Left lung (tissue), 10 donors: ENCODE data around the gene ELL. TPM values are rescaled to one million over a fixed set of nuclear protein-coding genes. Genes with fewer than 3 reads are reported as not detected.

Source experiments
- ATAC-seq: fragments of 200-7000 bp; cut with Tn5 transposase; one replicate; pipeline ENCODE4 v1.9.1; 2020; ENCODE audit warnings: moderate library complexity
- DNase-seq, 4 donors: peaks; one replicate each; pipeline ENCODE4 v3.0.0-alpha.2; 2013 to 2020
- H3K27ac ChIP-seq, 2 donors: fragments of 200-600 bp; sonication (generic) in 1 of 2; one replicate each; pipeline versions ENCODE4 v1.5.0 to v1.8.0; 2020 to 2021
- H3K27me3 ChIP-seq, 2 donors: fragments of 200-600 bp; sonication (generic) in 1 of 2; one replicate each; pipeline versions ENCODE4 v1.5.0 to v1.8.0; 2020 to 2021
- H3K36me3 ChIP-seq, 2 donors: fragments of 200-600 bp; sonication (generic) in 1 of 2; one replicate each; pipeline versions ENCODE4 v1.5.0 to v1.8.0; 2020 to 2021
- H3K4me1 ChIP-seq, 2 donors: fragments of 200-600 bp; one replicate each; pipeline ENCODE4 v1.8.0; 2021
- H3K4me3 ChIP-seq, 2 donors: fragments of 200-600 bp; sonication (generic) in 1 of 2; one replicate each; pipeline versions ENCODE4 v1.5.0 to v1.8.0; 2020 to 2021; ENCODE audit warnings: mild to moderate bottlenecking in 1 of 2
- H3K9me3 ChIP-seq, 2 donors: fragments of 200-600 bp; sonication (generic) in 1 of 2; one replicate each; pipeline versions ENCODE4 v1.5.0 to v1.8.0; 2020 to 2021
- intact Hi-C, 2 donors: fragments of 100-400 bp; cut with DNase I; formaldehyde crosslinking; loops; one replicate each; pipeline versions ENCODE4 v1.11.2 to v1.14.2; 2022
- polyA plus RNA-seq, 6 donors: library from polyadenylated mRNA; unstranded; fragments of 120-200 nt; gene quantifications; one replicate each; pipeline ENCODE4 v1.2.1, GENCODE V29; 2013; ENCODE audit not compliant: insufficient read length in 6 of 6
- total RNA-seq, 2 donors: library from RNA; stranded (reverse); fragmentation: NEBNext Ultra II Directional; extraction: Animal tissue kit (Norgen Biotek cat#: 25700); gene quantifications; one replicate each; pipeline ENCODE4 v1.2.1, GENCODE V29; 2021
- TF ChIP-seq, protein P1 (sequence below), 2 donors: fragments of 200-600 bp; sonication (generic) in 1 of 2; IDR thresholded peaks; one replicate each; pipeline versions ENCODE4 v1.5.0 to v1.8.0; 2021; ENCODE audit warnings: antibody characterized with exemption in 2 of 2
- donor health status: DM: no; HTN: yes; CAD: no.
- donor health status: DM: no; HTN: no; CAD: no.

Gene ELL
- total and polyA plus RNA-seq, 8 donors: 8.5 to 22.9 (median 9.9) TPM

DNA sequence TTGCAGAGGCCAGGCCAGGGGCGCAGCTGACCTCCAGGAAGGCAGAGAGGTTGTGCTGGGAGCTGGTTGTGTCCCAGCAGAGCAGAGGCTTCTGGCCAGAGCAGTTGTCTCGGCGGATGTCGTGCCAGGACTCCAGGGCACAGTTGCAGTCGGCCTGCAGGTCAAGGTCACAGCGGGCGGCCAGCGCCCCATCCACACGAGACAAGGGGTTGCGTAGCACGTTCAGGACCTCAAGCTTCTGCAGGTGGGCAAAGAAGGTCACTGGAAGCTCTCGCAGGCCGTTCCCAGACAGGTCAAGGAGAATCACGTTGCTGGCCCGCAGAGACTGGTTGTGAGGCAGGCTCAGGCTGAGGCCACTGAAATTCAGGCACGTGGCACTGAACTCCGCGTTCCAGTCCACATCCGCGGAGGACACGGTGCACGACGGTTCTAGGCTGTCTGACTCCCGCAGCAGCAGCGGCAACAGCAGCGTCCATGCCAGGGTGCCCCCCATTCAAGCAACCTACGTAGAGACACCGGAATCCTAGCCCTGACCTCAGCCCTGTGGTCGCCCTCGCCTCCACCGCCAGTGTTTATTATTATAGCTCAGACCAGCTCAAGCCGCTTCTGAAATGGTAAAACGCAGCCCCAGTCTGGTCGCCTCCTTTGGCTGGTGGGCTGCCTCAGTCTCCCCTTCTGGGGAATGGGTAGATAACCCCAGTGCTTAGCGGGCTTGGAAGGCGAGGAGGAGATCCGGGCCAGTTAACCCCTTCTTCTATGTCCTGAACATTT lies 125.2 kb downstream of the ELL start:
- H3K9me3 ChIP-seq: no peaks in the 10 kb centered on the region
- ATAC-seq (no peak), DNase-seq (no peak)
- intact Hi-C loops: no loop called here
- peak overlapping the region in 1 of 2 donors; percentile 69 for H3K4me3 ChIP-seq
- peaks cover 0 to 16% of the 10 kb centered on the region in 2 donors for H3K36me3 ChIP-seq
- H3K27ac ChIP-seq: peak overlapping the region in 1 of 2 donors; percentile 81
- TF ChIP-seq, protein P1, sequence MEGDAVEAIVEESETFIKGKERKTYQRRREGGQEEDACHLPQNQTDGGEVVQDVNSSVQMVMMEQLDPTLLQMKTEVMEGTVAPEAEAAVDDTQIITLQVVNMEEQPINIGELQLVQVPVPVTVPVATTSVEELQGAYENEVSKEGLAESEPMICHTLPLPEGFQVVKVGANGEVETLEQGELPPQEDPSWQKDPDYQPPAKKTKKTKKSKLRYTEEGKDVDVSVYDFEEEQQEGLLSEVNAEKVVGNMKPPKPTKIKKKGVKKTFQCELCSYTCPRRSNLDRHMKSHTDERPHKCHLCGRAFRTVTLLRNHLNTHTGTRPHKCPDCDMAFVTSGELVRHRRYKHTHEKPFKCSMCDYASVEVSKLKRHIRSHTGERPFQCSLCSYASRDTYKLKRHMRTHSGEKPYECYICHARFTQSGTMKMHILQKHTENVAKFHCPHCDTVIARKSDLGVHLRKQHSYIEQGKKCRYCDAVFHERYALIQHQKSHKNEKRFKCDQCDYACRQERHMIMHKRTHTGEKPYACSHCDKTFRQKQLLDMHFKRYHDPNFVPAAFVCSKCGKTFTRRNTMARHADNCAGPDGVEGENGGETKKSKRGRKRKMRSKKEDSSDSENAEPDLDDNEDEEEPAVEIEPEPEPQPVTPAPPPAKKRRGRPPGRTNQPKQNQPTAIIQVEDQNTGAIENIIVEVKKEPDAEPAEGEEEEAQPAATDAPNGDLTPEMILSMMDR (IDR thresholded peaks at IDR 0.05): no peak
- peaks cover 0 to 80% of the 10 kb centered on the region in 2 donors for H3K4me1 ChIP-seq
- H3K27me3 ChIP-seq: peaks cover 0 to 16% of the 10 kb centered on the region in 2 donors

DNA sequence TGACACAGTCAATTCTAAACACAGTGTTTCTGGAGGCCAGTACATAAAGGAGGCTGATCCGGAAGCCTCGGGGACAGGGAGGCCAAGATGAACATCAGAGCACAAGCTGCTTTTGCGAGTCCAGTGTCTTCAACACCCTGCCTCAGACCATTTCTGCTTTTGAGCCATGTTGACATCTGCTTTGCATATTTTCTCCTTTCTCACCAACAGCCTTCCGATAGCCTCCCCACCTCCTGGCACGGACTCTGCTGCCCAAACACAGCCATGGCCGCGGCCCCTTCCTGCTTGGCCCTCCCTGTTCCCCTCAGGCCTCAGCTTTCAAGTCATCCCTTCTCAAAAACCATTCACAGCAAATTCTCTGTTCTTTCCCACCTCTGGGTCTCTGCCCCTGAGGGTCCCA lies 128.0 kb downstream of the ELL start:
- DNase-seq: peak in 1 of 4 donors; percentile 92
- TF ChIP-seq, protein P1 (IDR thresholded peaks at IDR 0.05): no peak
- Histone ChIP-seq H3K36me3 (peaks cover 0 to 44% of the 10 kb centered on the region in 2 donors), H3K4me3 (peak overlapping the region in 1 of 2 donors; percentile 69), H3K9me3 (no peaks in the 10 kb centered on the region), H3K27ac (peak overlapping the region; percentile 33 to 87), H3K4me1 (peaks cover under 1 to 80% of the 10 kb centered on the region in 2 donors), H3K27me3 (peaks cover 0 to 16% of the 10 kb centered on the region in 2 donors)
- intact Hi-C loops: no loop called here
- peak; percentile 3 for ATAC-seq

DNA sequence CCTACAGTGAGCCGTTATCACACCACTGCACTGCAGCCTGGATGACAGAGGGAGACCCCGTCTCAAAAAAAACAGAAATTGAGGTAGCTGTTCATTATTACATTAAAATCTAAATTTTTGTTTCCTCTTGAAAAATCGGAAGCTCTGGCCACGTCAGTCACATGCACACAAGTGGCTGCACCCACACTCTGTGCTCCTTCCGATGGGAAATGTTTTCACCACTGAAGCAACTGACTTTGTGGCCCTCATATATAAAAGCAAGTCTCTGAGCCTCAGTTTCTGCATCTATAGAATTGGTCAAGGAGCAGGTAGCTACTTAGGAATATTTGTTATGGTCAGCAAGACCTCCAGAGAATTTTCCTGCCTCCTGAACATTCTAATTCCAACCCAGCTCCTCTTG lies 128.9 kb downstream of the ELL start:
- peaks cover 0 to 16% of the 10 kb centered on the region in 2 donors for H3K27me3 ChIP-seq
- peak overlapping the region in 1 of 2 donors; percentile 69 for H3K4me3 ChIP-seq
- peak overlapping the region; percentile 1 to 87 for H3K27ac ChIP-seq
- ATAC-seq (peak; percentile 6), DNase-seq (no peak)
- H3K36me3 ChIP-seq: peaks cover 0 to 52% of the 10 kb centered on the region in 2 donors
- H3K4me1 ChIP-seq: peaks cover 7 to 80% of the 10 kb centered on the region in 2 donors
- TF ChIP-seq, protein P1 (IDR thresholded peaks at IDR 0.05): no peak
- intact Hi-C loops: no loop called here
- no peaks in the 10 kb centered on the region for H3K9me3 ChIP-seq

Other genes with a start within 250 kb of the ELL start
- 1 to 10 TPM; 3.0 to 5.8 TPM for gene IQCN, start 247.6 kb downstream of the ELL start, total RNA-seq
- gene IQCN, start 247.6 kb downstream of the ELL start, polyA plus RNA-seq: 10 to 100 TPM in 1 of 6 donors, 1 to 10 TPM in 5; 3.7 to 12.7 (median 8.1) TPM
- 100 to 1,000 TPM; 179 to 232 TPM for gene JUND, start 240.4 kb downstream of the ELL start, total RNA-seq
- 100 to 1,000 TPM in 2 of 6 donors, 10 to 100 TPM in 4; 43.1 to 191 (median 86.1) TPM for gene JUND, start 240.4 kb downstream of the ELL start, polyA plus RNA-seq
- gene LSM4, start 199.0 kb downstream of the ELL start, total RNA-seq: 100 to 1,000 TPM in 1 of 2 donors, 10 to 100 TPM in 1; 87.8 to 121 TPM
- gene LSM4, start 199.0 kb downstream of the ELL start, polyA plus RNA-seq: 10 to 100 TPM; 72.7 to 95.5 (median 78.7) TPM
- gene PGPEP1, start 181.5 kb downstream of the ELL start, total RNA-seq: 10 to 100 TPM; 36.7 to 39.5 TPM
- gene PGPEP1, start 181.5 kb downstream of the ELL start, polyA plus RNA-seq: 10 to 100 TPM; 16.1 to 21.7 (median 20.0) TPM
- 100 to 1,000 TPM in 1 of 2 donors, 10 to 100 TPM in 1; 99.0 to 180 TPM for gene GDF15, start 135.9 kb downstream of the ELL start, total RNA-seq
- 10 to 100 TPM; 15.7 to 50.6 (median 30.7) TPM for gene GDF15, start 135.9 kb downstream of the ELL start, polyA plus RNA-seq
- 10 to 100 TPM; 14.4 to 53.7 TPM for gene LRRC25, start 124.4 kb downstream of the ELL start, total RNA-seq
- gene LRRC25, start 124.4 kb downstream of the ELL start, polyA plus RNA-seq: 1 to 10 TPM; 1.3 to 1.9 (median 1.4) TPM
- 10 to 100 TPM; 49.8 to 79.9 TPM for gene SSBP4, start 102.7 kb downstream of the ELL start, total RNA-seq
- gene SSBP4, start 102.7 kb downstream of the ELL start, polyA plus RNA-seq: 10 to 100 TPM; 58.1 to 99.8 (median 75.6) TPM
- 10 to 100 TPM; 22.8 to 43.9 TPM for gene ISYNA1, start 83.9 kb downstream of the ELL start, total RNA-seq
- 100 to 1,000 TPM; 110 to 159 (median 125) TPM for gene ISYNA1, start 83.9 kb downstream of the ELL start, polyA plus RNA-seq
- 100 to 1,000 TPM; 176 to 195 TPM for gene FKBP8, start 21.5 kb upstream of the ELL start, total RNA-seq
- gene FKBP8, start 21.5 kb upstream of the ELL start, polyA plus RNA-seq: 100 to 1,000 TPM; 191 to 232 (median 218) TPM
- gene KXD1, start 35.8 kb upstream of the ELL start, total RNA-seq: 10 to 100 TPM; 68.9 to 86.2 TPM
- 10 to 100 TPM; 65.6 to 79.7 (median 70.3) TPM for gene KXD1, start 35.8 kb upstream of the ELL start, polyA plus RNA-seq
- gene UBA52, start 49.8 kb upstream of the ELL start, total RNA-seq: 100 to 1,000 TPM; 922 to 971 TPM
- 1,000 to 10,000 TPM in 1 of 6 donors, 100 to 1,000 TPM in 5; 875 to 1,008 (median 931) TPM for gene UBA52, start 49.8 kb upstream of the ELL start, polyA plus RNA-seq
- gene REX1BD, start 66.7 kb upstream of the ELL start, total RNA-seq: 10 to 100 TPM; 51.7 to 52.1 TPM
- gene REX1BD, start 66.7 kb upstream of the ELL start, polyA plus RNA-seq: 10 to 100 TPM; 20.4 to 42.9 (median 27.6) TPM
- gene CRLF1, start 84.7 kb upstream of the ELL start, total RNA-seq: 10 to 100 TPM; 22.5 to 44.7 TPM
- 100 to 1,000 TPM; 210 to 328 (median 252) TPM for gene CRLF1, start 84.7 kb upstream of the ELL start, polyA plus RNA-seq
- 1 to 10 TPM; 1.6 to 4.9 TPM for gene TMEM59L, start 90.8 kb upstream of the ELL start, total RNA-seq
- gene TMEM59L, start 90.8 kb upstream of the ELL start, polyA plus RNA-seq: 10 to 100 TPM; 31.8 to 41.9 (median 34.8) TPM
- 10 to 100 TPM in 1 of 2 donors, 1 to 10 TPM in 1; 9.0 to 10.4 TPM for gene KLHL26, start 115.0 kb upstream of the ELL start, total RNA-seq
- 1 to 10 TPM; 4.3 to 7.1 (median 5.9) TPM for gene KLHL26, start 115.0 kb upstream of the ELL start, polyA plus RNA-seq
- gene CRTC1, start 161.6 kb upstream of the ELL start, total RNA-seq: 10 to 100 TPM; 11.3 to 13.8 TPM
- gene CRTC1, start 161.6 kb upstream of the ELL start, polyA plus RNA-seq: 10 to 100 TPM; 13.8 to 23.9 (median 16.5) TPM